ENCODE measurements around the gene ACO2.
"Not testable (repeated sequence)": the region's sequence is repeated elsewhere in the genome, so short reads cannot be mapped to it uniquely, and the experiment has no call there.

Gene ACO2

DNA sequence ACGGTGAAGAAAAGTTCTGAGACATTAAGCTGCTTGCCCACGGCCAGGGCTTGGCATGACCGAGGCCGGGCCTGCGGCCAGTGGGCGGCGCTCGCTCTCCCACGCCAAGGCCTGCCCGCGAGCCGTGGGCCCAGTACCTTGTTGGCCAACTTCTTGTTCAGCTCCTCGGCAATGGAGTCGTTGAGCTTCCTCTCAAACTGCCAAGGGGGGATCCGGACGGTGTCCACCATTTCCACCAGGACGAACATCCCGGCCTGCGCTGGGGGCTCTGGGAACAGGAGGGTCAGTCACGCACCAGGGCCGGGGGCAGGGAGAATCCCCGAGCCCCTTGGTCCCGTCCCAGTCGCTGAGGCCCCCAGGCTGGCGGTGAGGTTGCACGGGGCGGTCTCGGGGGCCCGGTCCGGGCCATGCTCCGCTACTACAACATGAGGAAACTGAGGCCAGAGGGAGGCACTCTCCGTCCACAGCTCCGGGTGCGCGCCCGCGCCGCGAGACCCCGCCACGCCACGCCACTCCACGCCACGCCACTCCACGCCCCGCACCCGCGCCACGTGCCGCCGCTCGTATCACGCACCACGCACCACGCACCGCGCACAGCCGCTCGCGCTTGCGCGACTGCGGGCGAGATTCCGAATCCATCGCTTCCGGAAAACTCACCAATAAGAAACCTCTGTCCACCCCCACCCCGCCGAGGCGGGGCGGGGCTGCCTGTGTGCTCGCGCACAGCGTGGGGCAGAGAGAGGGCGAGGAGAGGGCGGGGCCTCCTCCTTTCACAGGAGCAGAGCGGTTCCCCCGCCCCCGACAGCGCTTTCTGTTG, 75.1 kb downstream of the ACO2 start, which contains the start of gene POLR3H:
POLR3H (minus strand) TSS at position 617 of the 817 bp plus-strand sequence; CDS start at position 248, 369 bp downstream.
- peak; percentile 93 to 98 (median 94) for DNase-seq

DNA sequence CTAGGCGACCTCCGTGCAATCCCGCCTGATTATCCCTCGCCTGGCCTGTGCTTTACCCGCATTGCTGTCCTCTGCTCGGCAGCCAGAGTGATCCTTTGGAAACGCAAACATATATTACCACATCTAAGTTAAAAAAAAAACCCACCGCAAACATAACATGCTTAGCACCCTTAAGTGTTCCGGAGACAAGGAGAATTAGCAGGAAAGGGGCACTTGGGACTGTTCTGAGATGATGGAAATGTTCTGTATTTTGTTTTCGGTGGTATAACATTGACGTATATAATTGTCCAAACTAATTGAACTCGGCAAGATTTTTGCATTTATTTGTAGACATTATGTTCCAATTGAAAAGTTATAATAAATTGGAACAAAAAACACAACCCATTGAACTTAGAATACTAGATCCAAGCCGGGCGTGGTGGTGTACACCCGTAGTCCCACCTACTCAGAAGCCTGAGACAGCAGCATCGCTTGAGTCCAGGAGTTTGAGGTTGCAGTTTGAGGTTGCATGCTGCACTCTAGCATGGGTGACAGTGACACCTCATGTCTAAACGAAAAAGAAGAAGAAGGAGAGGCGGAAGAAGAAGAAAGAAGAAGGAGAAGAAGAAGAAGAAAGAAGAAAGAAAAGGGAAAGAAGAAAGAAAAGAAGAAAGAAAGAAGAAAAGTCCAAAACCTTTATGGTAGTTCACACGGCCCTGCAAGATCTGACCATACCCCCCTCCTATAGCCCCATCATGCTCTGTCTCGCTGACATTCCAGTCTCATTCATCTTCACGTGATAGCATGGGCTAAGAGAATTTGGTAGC, 76.0 kb downstream of the ACO2 start:
- no peak for DNase-seq

DNA sequence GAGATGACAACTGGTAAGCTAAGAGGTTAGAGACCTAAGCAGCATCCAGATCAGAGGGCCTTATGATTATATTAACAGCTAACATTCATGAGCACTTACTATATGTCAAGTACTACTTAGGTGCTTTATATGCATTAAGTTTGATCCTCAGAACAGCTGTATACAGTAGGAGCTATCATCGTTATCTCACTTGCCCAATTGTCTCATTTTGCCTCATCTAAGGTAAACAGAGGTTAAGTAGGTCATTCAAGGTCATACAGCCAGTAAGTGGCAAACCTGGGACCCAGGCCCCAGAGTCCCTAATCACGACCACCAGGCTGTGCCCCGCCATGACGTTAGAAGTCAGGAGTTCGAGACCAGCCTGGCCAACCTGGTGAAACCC, 79.9 kb downstream of the ACO2 start:
- no peak for DNase-seq

DNA sequence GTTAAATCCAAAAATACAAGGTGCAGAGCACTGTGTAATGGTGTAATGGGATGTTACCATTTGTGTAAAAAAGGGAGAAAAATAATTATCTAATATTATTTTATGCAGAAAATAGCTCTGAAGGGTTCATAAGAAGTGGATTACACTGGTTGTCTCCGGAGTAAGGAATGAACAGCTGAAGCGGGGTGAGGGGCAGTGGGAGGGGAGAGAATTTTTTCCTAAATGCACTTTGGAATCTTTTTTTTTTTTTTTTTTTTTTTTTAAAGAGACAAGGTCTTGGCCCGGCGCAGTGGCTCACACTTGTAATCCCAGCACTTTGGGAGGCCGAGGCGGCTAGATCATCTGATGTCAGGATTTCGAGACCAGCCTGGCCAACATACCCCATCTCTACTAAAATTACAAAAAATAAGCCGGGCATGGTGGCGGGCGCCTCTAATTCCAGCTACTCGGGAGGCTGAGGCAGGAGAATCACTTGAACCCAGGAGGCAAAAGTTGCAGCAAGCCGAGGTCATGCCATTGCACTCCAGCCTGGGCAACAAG, 82.1 kb downstream of the ACO2 start:
- DNase-seq = no peak

DNA sequence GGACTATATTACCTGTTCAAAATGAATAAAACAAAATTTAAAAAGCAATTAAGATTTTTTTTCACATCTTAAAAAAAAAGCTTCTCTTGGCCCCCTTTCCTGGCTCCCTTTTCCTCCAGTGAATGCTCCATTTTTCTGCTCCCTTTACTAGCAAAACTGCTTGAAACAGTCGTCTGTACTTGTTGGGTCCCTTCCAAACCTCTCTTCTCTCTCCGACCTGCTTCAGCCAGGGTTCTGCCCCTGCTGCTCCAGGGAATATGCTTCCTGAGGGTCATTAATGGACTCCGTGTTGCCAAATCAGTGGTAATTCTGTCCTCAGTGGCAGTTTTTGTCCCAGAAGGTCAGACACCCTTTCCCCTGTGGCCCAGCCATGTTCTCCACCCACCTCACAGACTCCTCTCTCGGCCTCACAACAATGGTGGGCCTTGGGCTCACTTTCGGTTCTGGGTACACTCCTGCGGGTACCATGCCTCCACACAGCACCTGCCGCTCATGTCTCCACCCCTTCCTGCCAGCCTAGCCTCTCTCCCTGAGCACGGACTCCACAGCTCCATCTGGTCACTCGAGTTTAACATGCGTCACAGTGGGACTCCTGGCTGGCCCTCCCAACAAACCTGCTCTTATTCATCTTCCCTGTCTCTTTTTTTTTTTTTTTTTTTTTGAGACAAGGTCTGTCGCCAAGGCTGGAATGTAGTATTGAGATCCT, 83.1 kb downstream of the ACO2 start:
- DNase-seq = no peak

DNA sequence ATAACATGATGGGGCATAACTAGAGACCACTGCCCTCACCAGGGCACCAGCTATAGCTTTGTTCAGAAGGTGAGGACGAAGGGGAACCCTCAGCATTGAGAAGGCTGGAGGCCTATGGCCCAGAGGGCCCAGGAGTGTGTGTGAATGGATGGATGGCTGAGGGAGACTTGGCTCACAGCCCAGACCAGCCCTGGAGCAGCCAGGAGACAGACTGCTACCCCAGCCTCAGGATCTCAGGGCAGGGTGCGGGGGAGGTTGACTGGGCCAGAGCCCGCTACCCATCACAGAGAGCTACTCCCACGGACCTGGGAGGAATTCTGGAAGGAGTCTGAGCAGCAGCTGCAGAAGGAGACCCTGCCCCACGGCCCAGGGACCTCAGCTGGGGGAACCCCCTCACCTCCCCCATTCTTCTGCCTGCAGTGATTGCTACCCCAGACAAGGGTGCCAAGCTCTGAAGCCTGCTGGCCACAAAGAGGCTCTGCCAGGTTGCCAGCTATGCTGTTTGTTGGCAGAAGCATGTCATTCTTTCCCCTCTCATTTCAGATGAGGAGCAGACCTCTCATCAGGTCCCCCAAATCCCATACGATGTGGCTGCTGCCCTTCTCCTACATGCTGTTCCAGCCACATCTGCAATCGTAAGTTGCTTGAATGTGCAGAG, 86.5 kb downstream of the ACO2 start:
- DNase-seq = no peak

DNA sequence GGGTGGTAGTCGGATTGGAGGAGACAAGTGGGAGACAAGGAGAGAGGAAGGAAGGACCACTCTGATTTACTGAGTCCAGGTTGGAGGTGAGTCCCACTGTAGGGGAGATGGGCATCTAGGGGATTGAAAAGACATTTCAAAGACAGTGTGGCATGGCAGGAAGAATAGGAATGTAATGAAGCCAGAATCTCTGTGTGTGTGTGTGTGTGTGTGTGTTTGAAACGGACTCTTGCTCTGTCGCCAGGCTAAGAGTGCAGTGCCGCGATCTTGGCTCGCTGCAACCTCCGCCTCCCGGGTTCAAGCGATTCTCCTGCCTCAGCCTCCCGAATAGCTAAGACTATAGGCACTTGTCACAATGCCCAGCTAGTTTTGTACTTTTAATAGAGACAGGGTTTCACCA, 87.6 kb downstream of the ACO2 start:
- DNase-seq = no peak

DNA sequence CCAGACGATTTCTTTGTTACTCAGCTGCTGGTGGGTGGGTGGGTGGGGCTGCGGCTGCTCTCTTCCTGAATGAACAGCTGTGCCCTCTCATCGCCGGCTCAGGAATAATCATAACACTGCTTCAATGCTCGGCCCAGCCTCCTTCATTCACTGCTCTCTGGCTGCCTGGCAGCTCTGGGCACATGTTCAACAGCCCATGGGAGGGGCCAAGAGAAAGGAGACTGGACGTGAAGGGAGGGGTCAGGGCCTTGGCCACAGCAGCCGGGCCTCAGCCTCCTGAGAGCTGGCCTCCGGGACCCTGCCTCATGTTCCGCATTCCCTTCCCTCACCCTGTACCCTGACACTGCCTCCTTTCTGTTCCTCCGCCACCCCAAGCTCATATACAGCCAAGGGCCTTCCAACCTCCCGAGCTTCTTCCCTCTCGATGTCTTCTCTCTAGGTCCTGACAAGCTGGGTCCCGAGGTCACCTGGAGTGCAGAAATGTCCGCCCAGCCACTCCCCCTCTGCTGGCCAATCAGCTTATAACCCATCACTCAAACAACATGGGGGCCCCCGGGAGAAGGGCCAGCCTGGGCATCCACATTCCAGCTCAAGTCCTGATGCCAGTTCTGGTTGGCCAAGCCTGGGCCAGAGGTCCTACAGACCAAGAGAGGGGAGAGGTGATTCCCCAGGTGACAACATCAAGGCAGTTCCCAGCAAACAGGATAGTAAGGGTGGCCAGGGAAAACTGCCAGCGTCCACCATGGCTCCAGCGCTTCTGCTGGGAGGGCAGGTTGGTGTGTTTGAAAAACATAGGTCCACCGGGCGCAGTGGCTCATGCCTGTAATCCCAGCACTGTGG, 88.7 kb downstream of the ACO2 start:
- DNase-seq = no peak

DNA sequence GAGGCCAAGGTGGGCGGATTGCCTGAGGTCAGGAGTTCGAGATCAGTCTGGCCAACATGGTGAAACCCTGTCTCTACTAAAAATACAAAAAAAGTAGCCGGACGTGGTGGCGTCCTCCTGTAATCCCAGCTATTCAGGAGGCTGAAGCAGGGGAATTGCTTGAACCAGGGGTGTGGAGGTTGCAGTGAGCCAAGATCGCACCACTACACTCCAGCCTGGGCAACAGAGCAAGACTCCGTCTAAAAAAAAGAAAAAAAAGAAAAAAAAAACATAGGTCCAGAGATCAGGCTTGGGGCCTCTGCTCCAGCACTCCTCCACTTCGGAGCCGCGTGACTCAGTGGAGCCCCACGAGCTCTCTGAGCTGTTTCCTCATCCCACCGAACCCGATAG, 89.3 kb downstream of the ACO2 start:
- DNase-seq = not testable (repeated sequence)

DNA sequence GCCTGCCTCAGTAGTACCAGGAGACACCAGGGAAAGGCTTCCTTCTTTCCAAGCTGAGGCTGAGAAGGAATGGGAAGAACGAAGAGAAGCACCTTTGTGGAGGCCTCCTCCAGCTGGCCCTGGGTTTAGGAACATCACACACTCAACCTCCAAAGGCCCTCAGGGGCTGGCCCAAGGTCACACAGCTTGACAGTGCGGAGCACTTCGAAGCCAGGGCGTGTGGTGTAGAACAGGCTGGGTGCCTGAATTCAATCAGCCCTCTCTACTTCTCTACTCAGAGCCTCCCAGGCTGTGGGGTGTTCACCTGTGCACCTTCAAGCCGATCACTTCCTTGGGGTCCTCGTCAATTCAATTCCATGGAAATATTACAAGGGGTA, 91.2 kb downstream of the ACO2 start:
- no peak for DNase-seq

DNA sequence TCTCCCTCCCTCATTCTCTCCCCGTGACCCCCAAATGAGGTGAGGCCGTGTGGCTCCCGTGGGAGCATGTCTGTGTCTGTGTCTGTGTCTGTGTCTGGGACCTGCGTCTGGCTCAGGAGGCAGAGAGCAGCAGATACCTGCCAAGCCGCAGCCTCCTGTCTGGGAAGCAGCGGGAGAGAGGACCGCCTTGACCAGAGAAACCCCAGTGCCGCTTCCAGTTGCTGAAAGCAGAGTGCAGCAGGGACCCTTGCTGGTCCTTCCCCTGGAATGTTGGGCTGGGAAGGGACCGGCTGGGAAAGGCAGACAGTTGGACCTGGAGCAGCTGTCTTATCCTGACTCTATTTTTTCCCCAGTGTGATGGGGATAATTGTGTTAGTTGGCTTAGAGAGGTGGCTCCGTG, 92.4 kb downstream of the ACO2 start:
- DNase-seq = no peak

DNA sequence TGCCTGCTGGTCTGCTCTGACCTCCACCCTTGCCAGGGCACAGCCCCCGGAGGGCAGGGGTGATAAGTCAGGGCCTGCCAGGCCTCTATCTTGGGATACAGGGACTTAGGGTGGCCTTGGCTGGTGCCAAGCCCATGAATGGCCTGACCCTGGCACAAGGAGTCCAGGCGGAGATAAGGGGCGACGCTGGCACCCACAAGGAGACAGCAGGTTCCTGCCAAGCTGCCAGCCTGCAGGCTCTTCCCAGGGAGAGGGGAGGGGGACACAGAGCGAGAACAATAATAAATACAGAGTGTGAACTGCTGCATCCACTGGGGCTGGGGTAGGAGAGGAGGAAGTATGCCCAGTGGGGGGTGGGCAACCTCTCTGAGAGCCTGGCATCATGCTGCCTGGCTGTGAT, 92.9 kb downstream of the ACO2 start:
- no peak for DNase-seq

DNA sequence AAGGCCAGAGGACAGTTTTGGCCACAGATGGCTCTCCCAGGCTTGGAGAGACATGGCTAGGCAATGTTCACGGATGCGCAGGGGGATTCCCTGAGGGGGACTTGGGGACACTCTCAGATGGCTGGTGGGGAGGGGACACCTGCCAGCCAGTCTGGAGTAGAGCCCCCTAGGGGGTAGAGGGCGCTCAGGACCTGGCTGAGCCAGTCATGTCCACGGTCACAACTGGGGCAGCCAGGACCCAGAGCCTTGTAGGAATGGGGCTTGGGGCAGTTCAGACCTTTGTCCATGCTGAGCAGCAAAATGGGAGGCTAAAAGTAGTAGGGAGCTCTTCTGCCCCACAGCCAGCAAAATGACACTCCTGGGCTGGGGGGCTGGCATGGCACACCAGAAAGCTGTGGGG, 93.5 kb downstream of the ACO2 start:
- DNase-seq = no peak

DNA sequence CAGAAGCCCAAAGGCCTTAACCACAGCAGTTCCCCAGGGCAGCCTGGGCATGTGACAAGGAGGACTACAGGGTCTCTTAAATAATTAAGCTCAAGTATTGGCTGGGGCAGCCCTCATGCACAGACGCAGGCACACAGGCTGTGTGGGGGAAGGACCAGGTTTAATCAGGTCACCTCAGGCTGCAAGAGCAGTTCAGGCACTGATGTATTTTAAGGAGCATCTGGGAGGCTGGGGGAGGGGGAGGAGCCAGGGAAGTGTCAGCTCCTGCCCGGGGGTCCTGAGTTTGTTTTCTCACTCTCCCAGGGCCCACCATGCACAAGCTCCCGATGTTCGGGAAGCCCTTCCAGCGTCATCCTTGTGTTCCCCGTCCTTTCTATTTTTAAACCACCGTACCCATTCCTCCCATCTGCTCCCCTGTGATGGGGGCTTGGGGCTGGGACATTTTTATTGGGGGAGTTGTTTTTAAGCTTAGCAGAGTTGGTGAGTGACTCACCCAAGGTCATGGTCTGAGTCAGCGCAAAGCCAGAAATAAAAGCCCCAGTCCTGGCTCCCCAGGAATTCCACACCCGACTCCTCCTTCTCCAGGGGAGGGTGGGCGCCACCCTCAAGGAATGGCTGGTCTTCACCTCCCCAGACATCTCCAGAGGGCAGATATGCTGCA, 94.3 kb downstream of the ACO2 start:
- DNase-seq = no peak

DNA sequence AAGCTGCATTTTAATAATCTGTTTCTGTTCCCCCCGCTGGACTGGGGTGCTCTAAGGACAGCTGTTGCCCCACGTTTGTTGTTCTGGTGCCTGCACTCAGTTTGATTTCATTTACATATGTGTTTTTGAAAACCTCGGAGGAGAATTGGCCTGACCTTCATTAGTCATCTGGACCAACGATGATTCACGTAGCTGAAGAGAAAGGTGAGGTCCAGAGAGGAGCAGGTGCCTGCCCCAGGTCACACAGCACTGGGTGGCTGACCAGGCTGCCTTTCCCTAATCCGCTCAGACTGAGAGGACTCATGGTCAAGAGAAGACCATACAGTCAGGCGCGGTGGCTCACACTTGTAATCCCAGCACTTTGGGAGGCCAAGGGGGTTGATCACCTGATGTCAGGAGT, 95.6 kb downstream of the ACO2 start:
- DNase-seq = no peak

DNA sequence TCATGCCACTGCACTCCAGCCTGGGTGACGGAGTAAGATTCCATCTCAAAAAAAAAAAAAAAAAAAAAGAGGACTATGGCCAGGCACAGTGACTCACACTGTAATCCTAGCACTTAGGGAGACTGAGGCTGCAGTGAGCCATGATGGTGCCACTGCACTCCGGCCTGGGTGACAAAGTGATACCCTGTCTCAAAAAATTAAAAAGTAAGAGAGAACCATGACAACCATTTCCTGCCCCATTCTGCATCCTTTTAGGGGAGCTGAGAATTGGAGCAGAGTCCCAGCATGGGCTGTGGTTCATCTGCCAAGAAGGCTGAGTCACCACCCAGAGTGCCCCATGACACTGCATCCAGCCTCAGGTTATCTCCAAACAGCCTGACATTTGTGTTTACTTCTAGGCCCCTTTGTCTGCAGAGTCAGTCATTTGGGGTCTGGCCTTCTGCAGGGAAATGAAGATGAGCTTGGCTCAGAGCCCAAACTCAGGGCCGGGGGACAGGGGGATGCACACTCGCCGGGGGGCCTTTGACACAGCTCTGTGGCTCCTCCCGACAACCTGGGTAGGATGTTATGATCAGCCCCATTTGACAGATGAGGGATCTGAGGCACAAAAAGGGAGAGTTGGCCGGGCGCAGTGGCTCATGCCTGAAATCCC, 96.6 kb downstream of the ACO2 start:
- DNase-seq = peak in 1 of 5 donors; percentile 38

DNA sequence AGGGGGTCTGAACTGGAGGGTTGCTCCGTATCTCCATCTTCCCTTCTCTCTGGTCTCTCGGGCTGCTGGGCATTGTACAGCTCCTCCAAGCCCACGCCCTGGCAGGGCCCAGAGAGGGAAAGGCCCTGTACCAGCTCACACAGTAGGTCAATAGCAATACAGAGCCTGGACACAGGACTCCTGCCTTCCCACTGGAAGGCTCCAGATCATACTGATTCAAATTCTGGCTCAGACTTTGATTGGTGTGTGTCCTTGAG, 98.5 kb downstream of the ACO2 start:
- DNase-seq = no peak

DNA sequence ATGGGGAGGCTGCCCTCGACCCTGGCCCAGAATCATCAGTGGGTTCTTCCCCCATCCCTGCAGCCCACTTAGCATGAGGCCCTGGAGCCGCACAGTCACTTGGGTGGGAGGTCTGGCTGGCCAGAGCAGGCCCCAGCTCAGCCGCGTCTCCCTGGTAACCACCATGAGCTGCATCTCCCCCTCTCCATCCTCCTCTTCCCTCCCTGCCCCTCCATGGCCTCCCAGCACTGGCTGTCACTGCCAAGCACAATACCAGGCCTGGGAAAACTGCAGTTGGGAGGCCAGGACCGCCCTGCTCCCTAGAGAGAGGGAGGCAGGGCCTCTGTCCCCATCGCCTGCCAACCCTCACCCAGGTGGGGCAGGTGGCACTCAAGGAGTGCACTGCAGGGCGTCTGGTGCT, 99.9 kb downstream of the ACO2 start:
- DNase-seq = no peak

DNA sequence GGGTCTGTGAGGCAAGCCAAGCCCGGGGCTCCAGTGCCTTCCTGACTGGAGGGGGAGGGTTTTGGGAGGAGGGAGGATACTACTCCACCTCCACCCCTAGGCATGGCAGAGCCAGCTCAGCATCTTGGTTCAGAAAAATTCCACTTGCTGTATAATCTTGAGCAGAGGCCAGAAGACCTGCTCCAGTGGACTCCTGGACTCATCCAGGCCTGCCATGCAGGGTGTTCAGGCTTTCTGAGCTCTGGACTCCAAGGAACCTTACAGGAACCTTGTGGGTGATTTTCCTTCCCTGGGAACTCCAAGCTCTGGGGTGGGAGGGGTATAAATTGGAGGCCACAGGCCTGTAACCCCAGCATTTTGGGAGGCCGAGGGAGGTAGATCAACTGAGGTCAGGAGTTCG, 101.3 kb downstream of the ACO2 start:
- no peak for DNase-seq

DNA sequence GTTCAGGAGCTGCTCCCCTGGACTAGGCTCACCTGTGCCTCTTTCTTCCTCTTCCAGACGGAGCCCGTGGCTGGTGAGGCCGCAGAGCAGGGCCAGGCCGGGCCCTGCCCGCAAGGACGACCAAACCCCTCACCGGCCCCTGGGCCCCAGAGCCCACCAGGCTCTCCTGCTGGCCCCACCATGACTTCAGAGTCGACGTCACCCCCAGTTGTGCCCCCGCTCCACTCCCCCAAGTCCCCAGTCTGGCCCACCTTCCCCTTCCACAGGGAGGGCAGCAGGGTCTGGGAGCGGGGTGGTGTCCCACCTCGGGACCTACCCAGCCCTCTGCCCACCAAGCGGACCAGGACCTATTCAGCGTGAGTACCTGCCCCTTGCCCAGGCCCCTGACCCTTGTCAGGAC, 102.9 kb downstream of the ACO2 start:
- DNase-seq = no peak

DNA sequence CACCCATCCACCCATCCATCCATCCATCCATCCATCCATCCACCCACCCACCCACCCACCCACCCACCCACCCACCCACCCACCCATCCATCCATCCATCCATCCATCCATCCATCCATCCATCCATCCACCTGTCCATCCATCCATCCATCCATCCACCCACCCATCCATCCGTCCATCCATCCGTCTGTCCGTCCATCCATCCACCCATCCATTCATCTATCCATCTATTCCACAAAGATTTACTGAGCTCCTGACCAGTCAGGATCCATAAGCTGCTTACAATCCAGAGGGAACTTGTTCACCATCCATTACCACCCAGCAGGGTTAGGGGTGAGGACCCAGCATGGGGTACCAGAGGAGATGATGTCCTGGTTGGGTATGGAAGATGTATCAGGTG, 103.4 kb downstream of the ACO2 start:
- not testable (repeated sequence) for DNase-seq

Measured in T-helper 1 cell (primary cell).